IPS-15b (cell line): ENCODE results near the gene DEK.
"Not testable (repeated sequence)": the region's sequence is repeated elsewhere in the genome, so short reads cannot be mapped to it uniquely, and the experiment has no call there.

Source experiments
- H3K27me3 ChIP-seq: one replicate; pipeline ENCODE4 v1.6.1; 2013; ENCODE audit warnings: low read length; ENCODE audit not compliant: control insufficient read depth, insufficient read depth
- H3K36me3 ChIP-seq: one replicate; pipeline ENCODE4 v1.6.1; 2013; ENCODE audit warnings: low read length; ENCODE audit not compliant: control insufficient read depth, insufficient read depth
- H3K4me1 ChIP-seq: one replicate; pipeline ENCODE4 v1.6.1; 2013; ENCODE audit warnings: mild to moderate bottlenecking, low read length; ENCODE audit not compliant: control insufficient read depth, insufficient read depth
- H3K4me3 ChIP-seq: one replicate; pipeline ENCODE4 v1.5.1; 2013; ENCODE audit warnings: low read depth, low read length
- H3K9ac ChIP-seq: one replicate; pipeline ENCODE4 v1.6.1; 2013; ENCODE audit warnings: low read depth, mild to moderate bottlenecking, low read length
- H3K9me3 ChIP-seq: one replicate; pipeline ENCODE4 v1.6.1; 2013; ENCODE audit warnings: mild to moderate bottlenecking, low read length; ENCODE audit not compliant: control insufficient read depth, insufficient read depth

The DEK gene

GRCh38 chr6:18210707-18211106 is 53.6 kb downstream of the DEK start:
- Histone ChIP-seq H3K4me3 (no peak overlapping the region), H3K9ac (no peak overlapping the region), H3K4me1 (no peaks in the 10 kb centered on the region), H3K27me3 (no peaks in the 10 kb centered on the region), H3K9me3 (no peaks in the 10 kb centered on the region), H3K36me3 (peaks cover 2% of the 10 kb centered on the region)

GRCh38 chr6:18209539-18210197 is 54.7 kb downstream of the DEK start:
- no peaks in the 10 kb centered on the region for H3K9me3 ChIP-seq
- H3K4me1 ChIP-seq = no peaks in the 10 kb centered on the region
- no peaks in the 10 kb centered on the region for H3K27me3 ChIP-seq
- H3K4me3 ChIP-seq = no peak overlapping the region
- no peak overlapping the region for H3K9ac ChIP-seq
- H3K36me3 ChIP-seq = no peaks in the 10 kb centered on the region

GRCh38 chr6:18208778-18209177 is 55.6 kb downstream of the DEK start:
- H3K27me3 ChIP-seq = not testable (repeated sequence)

GRCh38 chr6:18207949-18208348 is 56.4 kb downstream of the DEK start:
- no peaks in the 10 kb centered on the region for H3K36me3 ChIP-seq
- H3K4me3 ChIP-seq = no peak overlapping the region
- H3K9ac ChIP-seq = no peak overlapping the region

More at GRCh38 chr6:18208778-18209177, 55.6 kb downstream of the DEK start:
- H3K4me1 ChIP-seq, H3K4me3 ChIP-seq, H3K9me3 ChIP-seq, H3K9ac ChIP-seq, H3K36me3 ChIP-seq: not testable (repeated sequence)

GRCh38 chr6:18207438-18207837 is 56.9 kb downstream of the DEK start:
- Histone ChIP-seq H3K9me3 (no peaks in the 10 kb centered on the region), H3K36me3 (no peaks in the 10 kb centered on the region), H3K4me3 (no peak overlapping the region), H3K9ac (no peak overlapping the region), H3K27me3 (no peaks in the 10 kb centered on the region), H3K4me1 (no peaks in the 10 kb centered on the region)

More at GRCh38 chr6:18207949-18208348, 56.4 kb downstream of the DEK start:
- H3K4me1 ChIP-seq = no peaks in the 10 kb centered on the region
- no peaks in the 10 kb centered on the region for H3K27me3 ChIP-seq
- no peaks in the 10 kb centered on the region for H3K9me3 ChIP-seq

GRCh38 chr6:18206591-18206990 is 57.7 kb downstream of the DEK start:
- H3K4me3 ChIP-seq = no peak overlapping the region
- H3K36me3 ChIP-seq = no peaks in the 10 kb centered on the region
- H3K9ac ChIP-seq = no peak overlapping the region
- H3K9me3 ChIP-seq = no peaks in the 10 kb centered on the region
- H3K4me1 ChIP-seq = no peaks in the 10 kb centered on the region
- no peaks in the 10 kb centered on the region for H3K27me3 ChIP-seq

GRCh38 chr6:18204691-18205090 is 59.6 kb downstream of the DEK start:
- no peak overlapping the region for H3K9ac ChIP-seq
- H3K4me3 ChIP-seq = no peak overlapping the region
- no peaks in the 10 kb centered on the region for H3K4me1 ChIP-seq
- no peaks in the 10 kb centered on the region for H3K9me3 ChIP-seq
- H3K36me3 ChIP-seq = no peaks in the 10 kb centered on the region
- H3K27me3 ChIP-seq = no peaks in the 10 kb centered on the region

- no peak overlapping the region for H3K4me3 ChIP-seq
- no peaks in the 10 kb centered on the region for H3K4me1 ChIP-seq
- H3K36me3 ChIP-seq = no peaks in the 10 kb centered on the region
- no peaks in the 10 kb centered on the region for H3K9me3 ChIP-seq
- no peaks in the 10 kb centered on the region for H3K27me3 ChIP-seq
- no peak overlapping the region for H3K9ac ChIP-seq
Measured at GRCh38 chr6:18203786-18204185, 60.5 kb downstream of the DEK start.

- no peak overlapping the region for H3K4me3 ChIP-seq
- peaks cover under 1% of the 10 kb centered on the region for H3K4me1 ChIP-seq
- no peaks in the 10 kb centered on the region for H3K9me3 ChIP-seq
- H3K9ac ChIP-seq = no peak overlapping the region
- H3K27me3 ChIP-seq = no peaks in the 10 kb centered on the region
- H3K36me3 ChIP-seq = no peaks in the 10 kb centered on the region
Measured at GRCh38 chr6:18192026-18192425, 72.3 kb downstream of the DEK start.

- Histone ChIP-seq H3K4me1 (peaks cover 18% of the 10 kb centered on the region), H3K4me3 (no peak overlapping the region), H3K9me3 (no peaks in the 10 kb centered on the region), H3K27me3 (no peaks in the 10 kb centered on the region), H3K36me3 (no peaks in the 10 kb centered on the region), H3K9ac (no peak overlapping the region)
Measured at GRCh38 chr6:18189196-18189595, 75.1 kb downstream of the DEK start.

- no peaks in the 10 kb centered on the region for H3K27me3 ChIP-seq
- H3K4me3 ChIP-seq = no peak overlapping the region
- H3K9ac ChIP-seq = no peak overlapping the region
- no peaks in the 10 kb centered on the region for H3K36me3 ChIP-seq
- no peaks in the 10 kb centered on the region for H3K9me3 ChIP-seq
- H3K4me1 ChIP-seq = peaks cover 18% of the 10 kb centered on the region
Measured at GRCh38 chr6:18187701-18188100, 76.6 kb downstream of the DEK start.

- H3K36me3 ChIP-seq = no peaks in the 10 kb centered on the region
- no peak overlapping the region for H3K4me3 ChIP-seq
- H3K4me1 ChIP-seq = peaks cover 18% of the 10 kb centered on the region
- no peaks in the 10 kb centered on the region for H3K9me3 ChIP-seq
- no peak overlapping the region for H3K9ac ChIP-seq
- H3K27me3 ChIP-seq = no peaks in the 10 kb centered on the region
Measured at GRCh38 chr6:18186540-18187250, 77.6 kb downstream of the DEK start.
